Endothelial cell of coronary artery (primary cell): Measurements from ENCODE around the gene G6PD. TPM values are rescaled to one million over a fixed set of nuclear protein-coding genes. Genes with fewer than 3 reads are reported as not detected.

Source experiments
- total RNA-seq: library from RNA; depleted of rRNA; stranded (reverse); fragments of >200 nt; gene quantifications from 2 replicates; pipeline ENCODE4 v1.2.3, GENCODE V29; 2014

Gene G6PD
- 34.5 and 66.3 TPM in 2 replicates for total RNA-seq

DNA sequence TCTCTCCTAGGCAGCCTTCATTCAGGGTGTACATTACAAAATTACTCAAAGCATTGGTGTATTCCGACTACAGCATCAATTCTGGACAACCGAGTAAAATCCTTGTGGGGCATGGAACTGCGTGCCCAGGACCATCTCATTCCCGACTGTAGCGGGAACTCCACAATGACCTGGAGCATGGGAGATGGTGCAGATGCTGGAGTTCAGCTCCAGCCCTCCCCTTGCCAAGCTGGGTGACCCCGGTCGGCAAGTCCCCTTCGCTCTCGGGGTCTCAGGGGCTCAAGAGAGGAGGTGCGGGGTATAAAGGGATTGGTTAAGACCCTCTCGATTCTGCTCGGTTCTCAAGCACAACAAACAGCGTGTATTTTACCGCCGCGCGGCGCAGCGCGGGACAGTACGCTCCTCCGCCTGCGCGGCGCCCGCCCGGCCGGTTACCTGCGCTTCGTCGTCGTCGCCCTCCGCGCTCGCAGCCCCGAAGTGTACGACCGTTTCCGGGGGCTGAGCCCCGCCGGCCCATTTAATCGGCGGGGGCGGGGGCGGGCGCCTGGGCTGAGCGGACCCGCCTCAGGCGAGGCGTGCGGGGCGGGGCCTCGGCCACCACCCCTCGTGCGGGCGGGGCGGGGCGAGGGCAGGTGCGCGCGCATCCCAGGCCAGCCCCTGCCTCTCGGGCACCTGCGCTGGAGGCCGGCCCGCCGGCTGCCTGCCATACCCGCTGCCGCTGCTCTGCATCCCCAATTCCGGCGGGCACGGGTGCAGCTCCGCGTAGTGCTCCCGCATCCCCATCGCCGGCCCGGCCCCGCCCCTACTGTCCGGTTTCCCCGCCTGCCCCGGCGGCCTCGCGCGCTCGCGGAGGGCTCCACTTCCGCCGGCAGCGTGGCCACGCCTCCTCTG, at the start of gene G6PD:
Gene G6PD (minus strand): TSS at position 493 of the 891 bp plus-strand sequence. CDS start 691 bp downstream, outside the sequence.

DNA sequence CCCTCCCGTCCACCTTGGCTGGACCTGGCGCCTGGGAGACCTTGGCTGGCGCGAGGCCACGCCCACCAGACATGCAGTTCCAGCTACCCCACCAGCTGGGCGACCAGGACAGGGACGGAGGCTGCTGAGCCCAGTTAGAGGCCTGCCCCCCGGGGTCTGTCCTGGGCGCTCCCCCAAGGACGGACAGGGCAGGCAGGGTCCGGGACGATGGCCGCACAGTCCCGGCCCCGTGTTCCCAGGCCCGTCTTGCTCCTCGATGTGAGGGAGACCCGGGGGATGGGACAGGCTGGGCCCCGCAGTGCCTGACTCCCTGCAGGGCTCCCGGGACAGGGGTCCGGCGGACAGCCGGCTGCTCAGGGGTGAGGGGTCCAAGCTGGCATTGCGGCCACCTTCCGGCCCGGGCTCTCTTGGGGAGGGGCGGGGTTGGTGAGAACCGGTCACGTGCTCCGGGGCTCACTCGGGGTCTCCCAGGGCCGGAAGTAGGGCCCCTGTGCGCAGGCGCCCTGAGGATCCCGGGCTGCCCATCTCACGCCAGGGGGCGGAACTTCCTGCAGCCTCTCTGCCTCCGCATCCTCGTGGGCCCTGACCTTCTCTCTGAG, 38.0 kb upstream of the G6PD start, which contains the start of gene CTAG1A:
Gene CTAG1A (plus strand): TSS at position 549 of the 599 bp plus-strand sequence. CDS start 74 bp downstream, outside the sequence.

DNA sequence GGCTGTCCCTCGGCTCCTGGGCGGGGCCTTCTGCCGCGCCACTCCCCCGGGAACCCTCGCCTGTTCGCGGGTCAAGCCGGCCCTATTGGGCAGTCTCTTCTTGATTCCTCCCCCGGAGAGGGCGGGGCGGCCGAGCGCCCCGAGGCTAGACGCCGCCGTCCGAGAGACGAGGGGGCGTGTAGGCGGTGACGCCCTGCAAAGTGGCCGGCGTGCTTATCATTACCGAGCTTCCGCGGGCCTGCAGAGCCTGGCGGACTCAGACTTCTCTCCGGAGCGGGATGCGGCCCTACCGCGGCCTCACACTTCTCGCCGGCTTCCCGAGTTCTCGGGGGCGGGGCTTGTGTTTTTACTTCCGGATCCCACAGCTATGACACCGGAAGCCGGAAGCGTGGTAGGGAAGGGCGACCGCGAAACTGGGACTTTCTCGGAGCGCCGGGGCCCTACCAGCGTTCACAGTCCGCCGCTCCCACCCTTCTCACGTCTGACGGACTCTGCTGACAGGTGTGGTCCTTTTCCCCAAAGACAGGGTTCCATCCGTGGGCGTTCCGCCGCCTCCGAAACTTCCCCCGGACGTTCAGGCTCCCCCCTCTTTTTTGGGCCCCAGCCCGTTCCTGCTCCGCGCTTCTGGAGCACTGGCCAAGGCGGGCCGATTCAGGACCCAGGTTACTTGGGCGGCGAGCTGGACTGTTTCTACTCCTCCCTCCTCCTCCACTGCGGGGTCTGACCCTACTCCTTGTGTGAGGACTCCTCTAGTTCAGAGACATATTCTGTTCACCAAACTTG, 790 bp upstream of the G6PD start, which contains the start of gene IKBKG:
Gene IKBKG (plus strand): TSS at position 376 of the 783 bp plus-strand sequence. CDS start 4,383 bp downstream, outside the sequence.

GRCh38 chrX:154515966-154516655, 30.5 kb downstream of the G6PD start, which contains the start of gene FAM3A:
FAM3A (minus strand) TSS chrX:154516232; CDS start chrX:154515772, 460 bp downstream.

GRCh38 chrX:154490414-154491083, 56.1 kb downstream of the G6PD start, which contains the start of gene SLC10A3:
SLC10A3 (minus strand) TSS chrX:154490629; CDS start chrX:154488940, 1,689 bp downstream.

GRCh38 chrX:154486396-154487207, 60.0 kb downstream of the G6PD start, which contains the start of gene UBL4A:
UBL4A (minus strand) TSS chrX:154486615; CDS start chrX:154486584, 31 bp downstream.

Other genes with a start within 250 kb of the G6PD start
- 2,046 and 3,187 TPM in 2 replicates for gene FLNA, start 172.2 kb downstream of the G6PD start, total RNA-seq
- 19.9 and 20.2 TPM in 2 replicates for gene EMD, start 167.6 kb downstream of the G6PD start, total RNA-seq
- gene RPL10, start 148.5 kb downstream of the G6PD start, total RNA-seq = 2,577 and 3,067 TPM in 2 replicates
- gene DNASE1L1, start 137.6 kb downstream of the G6PD start, total RNA-seq = 105 and 122 TPM in 2 replicates
- gene TAFAZZIN, start 135.3 kb downstream of the G6PD start, total RNA-seq = 13.2 and 32.1 TPM in 2 replicates
- gene ATP6AP1, start 118.2 kb downstream of the G6PD start, total RNA-seq = 62.0 and 87.5 TPM in 2 replicates
- 64.1 and 110 TPM in 2 replicates for gene GDI1, start 109.7 kb downstream of the G6PD start, total RNA-seq
- 83.4 and 111 TPM in 2 replicates for gene FAM50A, start 102.7 kb downstream of the G6PD start, total RNA-seq
- 8.3 and 16.8 TPM in 2 replicates for gene PLXNA3, start 88.6 kb downstream of the G6PD start, total RNA-seq
- 10.4 and 12.2 TPM in 2 replicates for gene LAGE3, start 67.6 kb downstream of the G6PD start, total RNA-seq
- 32.7 and 47.2 TPM in 2 replicates for gene UBL4A, start 60.2 kb downstream of the G6PD start, total RNA-seq
- 8.2 and 14.5 TPM in 2 replicates for gene SLC10A3, start 56.2 kb downstream of the G6PD start, total RNA-seq
- gene FAM3A, start 30.6 kb downstream of the G6PD start, total RNA-seq = 23.0 and 32.4 TPM in 2 replicates
- gene IKBKG, start 774 bp upstream of the G6PD start, total RNA-seq = 12.0 and 13.6 TPM in 2 replicates
- not detected in 2 replicates for gene CTAG1A, start 38.3 kb upstream of the G6PD start, total RNA-seq
- gene CTAG1B, start 72.4 kb upstream of the G6PD start, total RNA-seq = not detected in 2 replicates
- gene CTAG2, start 106.7 kb upstream of the G6PD start, total RNA-seq = not detected in 2 replicates
- 2.6 and 5.2 TPM in 2 replicates for gene GAB3, start 204.2 kb upstream of the G6PD start, total RNA-seq
- gene DKC1, start 216.0 kb upstream of the G6PD start, total RNA-seq = 58.1 and 59.9 TPM in 2 replicates